Stomach smooth muscle (tissue), 2 donors: ENCODE data around the gene COL4A2.

Source experiments
- H3K27ac ChIP-seq: one replicate; pipeline ENCODE4 v1.7.0; 2013; ENCODE audit warnings: mild to moderate bottlenecking, low read length, inconsistent platforms
- H3K27me3 ChIP-seq, 2 donors: one replicate each; pipeline ENCODE4 v1.7.0; 2013; ENCODE audit warnings: low read length in 2 of 2; ENCODE audit not compliant: insufficient read depth in 2 of 2, control insufficient read depth in 1 of 2
- H3K36me3 ChIP-seq, 2 donors: one replicate each; pipeline ENCODE4 v1.7.0; 2013; ENCODE audit warnings: low read length in 2 of 2; ENCODE audit not compliant: control insufficient read depth in 2 of 2, insufficient read depth in 2 of 2
- H3K4me1 ChIP-seq: one replicate; pipeline ENCODE4 v1.7.0; 2013; ENCODE audit warnings: low read length; ENCODE audit not compliant: control insufficient read depth, insufficient read depth
- H3K4me3 ChIP-seq, 2 donors: one replicate each; pipeline ENCODE4 v1.7.0; 2013; ENCODE audit warnings: low read length in 2 of 2
- H3K9ac ChIP-seq, 2 donors: one replicate each; pipeline ENCODE4 v1.7.0; 2013; ENCODE audit warnings: low read length in 2 of 2, mild to moderate bottlenecking in 1 of 2
- H3K9me3 ChIP-seq, 2 donors: one replicate each; pipeline ENCODE4 v1.7.0; 2013; ENCODE audit warnings: low read length in 2 of 2; ENCODE audit not compliant: control insufficient read depth in 2 of 2
- donor health status: healthy.
- donor health status: Pancreatic carcinoma.

COL4A2 gene

GRCh38 chr13:110419381-110419791 is 112.3 kb downstream of the COL4A2 start:
- Histone ChIP-seq H3K27me3 (no peaks in the 10 kb centered on the region), H3K9me3 (no peaks in the 10 kb centered on the region), H3K27ac (peak overlapping the region; percentile 18), H3K36me3 (peaks cover 12 to 17% of the 10 kb centered on the region in 2 donors), H3K9ac (no peak overlapping the region), H3K4me3 (no peak overlapping the region), H3K4me1 (peaks cover 71% of the 10 kb centered on the region)

GRCh38 chr13:110419946-110420345 is 112.9 kb downstream of the COL4A2 start:
- Histone ChIP-seq H3K4me1 (peaks cover 69% of the 10 kb centered on the region), H3K9ac (no peak overlapping the region), H3K9me3 (no peaks in the 10 kb centered on the region), H3K4me3 (no peak overlapping the region), H3K36me3 (peaks cover 14 to 21% of the 10 kb centered on the region in 2 donors), H3K27me3 (no peaks in the 10 kb centered on the region), H3K27ac (peak overlapping the region; percentile 24)

- peaks cover 67% of the 10 kb centered on the region for H3K4me1 ChIP-seq
- H3K27ac ChIP-seq, result peak overlapping the region; percentile 13
Measured at GRCh38 chr13:110420626-110421025, 113.5 kb downstream of the COL4A2 start.

GRCh38 chr13:110421061-110421460 is 114.0 kb downstream of the COL4A2 start:
- H3K9ac ChIP-seq, result no peak overlapping the region
- H3K27me3 ChIP-seq, result no peaks in the 10 kb centered on the region
- H3K36me3 ChIP-seq, result peaks cover 25% of the 10 kb centered on the region in 2 donors
- H3K4me1 ChIP-seq, result peaks cover 65% of the 10 kb centered on the region
- no peaks in the 10 kb centered on the region for H3K9me3 ChIP-seq
- peak overlapping the region; percentile 13 for H3K27ac ChIP-seq
- H3K4me3 ChIP-seq, result no peak overlapping the region

More at GRCh38 chr13:110420626-110421025, 113.5 kb downstream of the COL4A2 start:
- H3K27me3 ChIP-seq, result no peaks in the 10 kb centered on the region
- H3K36me3 ChIP-seq, result peaks cover 20 to 27% of the 10 kb centered on the region in 2 donors
- no peak overlapping the region for H3K9ac ChIP-seq
- no peak overlapping the region for H3K4me3 ChIP-seq
- H3K9me3 ChIP-seq, result no peaks in the 10 kb centered on the region

- H3K4me3 ChIP-seq, result no peak overlapping the region
- H3K9ac ChIP-seq, result no peak overlapping the region
- H3K27ac ChIP-seq, result peak overlapping the region; percentile 31
- no peaks in the 10 kb centered on the region for H3K27me3 ChIP-seq
- peaks cover 58% of the 10 kb centered on the region for H3K4me1 ChIP-seq
- H3K9me3 ChIP-seq, result no peaks in the 10 kb centered on the region
- peaks cover 24 to 28% of the 10 kb centered on the region in 2 donors for H3K36me3 ChIP-seq
Measured at GRCh38 chr13:110421696-110422385, 114.8 kb downstream of the COL4A2 start.

- Histone ChIP-seq H3K4me1 (peaks cover 50% of the 10 kb centered on the region), H3K9ac (no peak overlapping the region), H3K27me3 (no peaks in the 10 kb centered on the region), H3K4me3 (no peak overlapping the region), H3K36me3 (peaks cover 27 to 28% of the 10 kb centered on the region in 2 donors), H3K27ac (peak overlapping the region; percentile 50), H3K9me3 (no peaks in the 10 kb centered on the region)
Measured at GRCh38 chr13:110422913-110423688, 116.0 kb downstream of the COL4A2 start.

- peaks cover 49% of the 10 kb centered on the region for H3K4me1 ChIP-seq
- no peaks in the 10 kb centered on the region for H3K9me3 ChIP-seq
- H3K27ac ChIP-seq, result peak overlapping the region; percentile 31
- no peak overlapping the region for H3K9ac ChIP-seq
- peaks cover 29 to 32% of the 10 kb centered on the region in 2 donors for H3K36me3 ChIP-seq
- H3K27me3 ChIP-seq, result no peaks in the 10 kb centered on the region
- H3K4me3 ChIP-seq, result no peak overlapping the region
Measured at GRCh38 chr13:110423689-110424302, 116.7 kb downstream of the COL4A2 start.

GRCh38 chr13:110424569-110425443 is 117.7 kb downstream of the COL4A2 start:
- no peaks in the 10 kb centered on the region for H3K9me3 ChIP-seq
- H3K27me3 ChIP-seq, result no peaks in the 10 kb centered on the region
- H3K4me3 ChIP-seq, result no peak overlapping the region
- peaks cover 43% of the 10 kb centered on the region for H3K4me1 ChIP-seq
- no peak overlapping the region for H3K9ac ChIP-seq
- H3K27ac ChIP-seq, result peak overlapping the region; percentile 31
- peaks cover 24 to 29% of the 10 kb centered on the region in 2 donors for H3K36me3 ChIP-seq

- H3K27ac ChIP-seq, result peak overlapping the region; percentile 8
- peaks cover 39% of the 10 kb centered on the region for H3K4me1 ChIP-seq
- H3K9ac ChIP-seq, result no peak overlapping the region
- no peak overlapping the region for H3K4me3 ChIP-seq
- H3K36me3 ChIP-seq, result peaks cover 23 to 29% of the 10 kb centered on the region in 2 donors
- H3K27me3 ChIP-seq, result no peaks in the 10 kb centered on the region
- no peaks in the 10 kb centered on the region for H3K9me3 ChIP-seq
Measured at GRCh38 chr13:110425444-110425780, 118.3 kb downstream of the COL4A2 start.

- Histone ChIP-seq H3K27me3 (no peaks in the 10 kb centered on the region), H3K4me1 (peaks cover 31% of the 10 kb centered on the region), H3K27ac (peak overlapping the region; percentile 7), H3K9ac (no peak overlapping the region), H3K9me3 (no peaks in the 10 kb centered on the region), H3K36me3 (peaks cover 33 to 34% of the 10 kb centered on the region in 2 donors), H3K4me3 (no peak overlapping the region)
Measured at GRCh38 chr13:110426735-110427134, 119.7 kb downstream of the COL4A2 start.
